H9 (cell line): ENCODE measurements around the gene TMC3. TPM values are rescaled to one million over a fixed set of nuclear protein-coding genes. Genes with fewer than 3 reads are reported as not detected.

Source experiments
- DNase-seq: peaks from one replicate; pipeline ENCODE4 v3.0.0-alpha.2; 2017
- H2AFZ ChIP-seq: one replicate; pipeline ENCODE4 v1.6.1; 2013; ENCODE audit warnings: mild to moderate bottlenecking, low read length, control low read depth, moderate library complexity
- H2AK5ac ChIP-seq: 2 replicates; pipeline ENCODE4 v1.6.1; 2013; ENCODE audit warnings: low read length, control low read depth, mixed read lengths; ENCODE audit not compliant: insufficient read length
- H2BK120ac ChIP-seq: one replicate; pipeline ENCODE4 v1.6.1; 2013; ENCODE audit warnings: low read depth, mild to moderate bottlenecking, low read length, control low read depth, inconsistent platforms; ENCODE audit not compliant: poor library complexity, severe bottlenecking
- H2BK12ac ChIP-seq: 2 replicates; pipeline ENCODE4 v1.6.1; 2013; ENCODE audit warnings: low read length, control low read depth, mixed read lengths, low read depth; ENCODE audit not compliant: insufficient read length
- H2BK15ac ChIP-seq: 2 replicates; pipeline ENCODE4 v1.6.1; 2013; ENCODE audit warnings: low read depth, low read length, control low read depth
- H2BK20ac ChIP-seq: one replicate; pipeline ENCODE4 v1.6.1; 2013; ENCODE audit warnings: low read depth, mild to moderate bottlenecking, low read length, control low read depth, inconsistent platforms; ENCODE audit not compliant: poor library complexity, severe bottlenecking
- H2BK5ac ChIP-seq: 2 replicates; pipeline ENCODE4 v1.6.1; 2013; ENCODE audit warnings: low read length, control low read depth, mixed read lengths; ENCODE audit not compliant: insufficient read length
- H3K14ac ChIP-seq: 2 replicates; pipeline ENCODE4 v1.6.1; 2013; ENCODE audit warnings: low read length, control low read depth; ENCODE audit not compliant: insufficient read depth
- H3K18ac ChIP-seq: 2 replicates; pipeline ENCODE4 v1.6.1; 2013; ENCODE audit warnings: low read depth, mild to moderate bottlenecking, mixed read lengths, low read length, control low read depth; ENCODE audit not compliant: insufficient read length
- H3K23ac ChIP-seq: 2 replicates; pipeline ENCODE4 v1.6.1; 2013; ENCODE audit warnings: low read length, control low read depth, mixed read lengths, low read depth; ENCODE audit not compliant: insufficient read length
- H3K23me2 ChIP-seq: 2 replicates; pipeline ENCODE4 v1.6.1; 2013; ENCODE audit warnings: low read depth, mild to moderate bottlenecking, mixed read lengths, low read length, control low read depth; ENCODE audit not compliant: insufficient read length, poor library complexity, severe bottlenecking
- H3K27ac ChIP-seq: 2 replicates; pipeline ENCODE4 v1.5.1; 2013; ENCODE audit warnings: low read length, control low read depth, mixed read lengths, low read depth; ENCODE audit not compliant: insufficient read length
- H3K27me3 ChIP-seq: 2 replicates; pipeline ENCODE4 v1.6.1; 2013; ENCODE audit warnings: low read length, control low read depth, inconsistent platforms; ENCODE audit not compliant: insufficient read depth
- H3K4ac ChIP-seq: 2 replicates; pipeline ENCODE4 v1.6.1; 2013; ENCODE audit warnings: low read depth, mild to moderate bottlenecking, control low read depth, inconsistent platforms, low read length, moderate library complexity
- H3K4me1 ChIP-seq: 2 replicates; pipeline ENCODE4 v1.6.1; 2013; ENCODE audit warnings: low read length, control low read depth, inconsistent platforms; ENCODE audit not compliant: insufficient read depth
- H3K4me2 ChIP-seq: 2 replicates; pipeline ENCODE4 v1.6.1; 2013; ENCODE audit warnings: low read length, control low read depth, mixed read lengths; ENCODE audit not compliant: insufficient read length, insufficient read depth
- H3K56ac ChIP-seq: 2 replicates; pipeline ENCODE4 v1.6.1; 2013; ENCODE audit warnings: low read depth, mild to moderate bottlenecking, mixed read lengths, low read length, control low read depth; ENCODE audit not compliant: insufficient read length
- H3K79me1 ChIP-seq: 2 replicates; pipeline ENCODE4 v1.6.1; 2013; ENCODE audit warnings: low read depth, mild to moderate bottlenecking, moderate library complexity, low read length, control low read depth, inconsistent platforms; ENCODE audit not compliant: insufficient read depth, poor library complexity, severe bottlenecking
- H3K79me2 ChIP-seq: 2 replicates; pipeline ENCODE4 v1.6.1; 2013; ENCODE audit warnings: low read length, control low read depth, inconsistent platforms; ENCODE audit not compliant: insufficient read depth
- H3K9ac ChIP-seq: 2 replicates; pipeline ENCODE4 v1.6.1; 2013; ENCODE audit warnings: low read length, control low read depth, mixed read lengths; ENCODE audit not compliant: insufficient read length; ENCODE audit errors: extremely low read depth
- H3K9me3 ChIP-seq: one replicate; pipeline ENCODE4 v1.6.1; 2013; ENCODE audit warnings: low read depth, low read length, inconsistent platforms; ENCODE audit not compliant: control insufficient read depth
- H3T11ph ChIP-seq: one replicate; pipeline ENCODE4 v1.6.1; 2013; ENCODE audit warnings: mild to moderate bottlenecking, low read length, control low read depth, inconsistent platforms
- H4K20me1 ChIP-seq: one replicate; pipeline ENCODE4 v1.6.1; 2013; ENCODE audit not compliant: control insufficient read depth, insufficient read length, insufficient read depth
- H4K5ac ChIP-seq: 2 replicates; pipeline ENCODE4 v1.6.1; 2013; ENCODE audit warnings: low read depth, mild to moderate bottlenecking, mixed read lengths, low read length, control low read depth; ENCODE audit not compliant: insufficient read length
- H4K8ac ChIP-seq: replicated peaks from 2 replicates; pipeline ENCODE4 v1.6.1; 2013; ENCODE audit warnings: low read length, control low read depth, mixed read lengths, low read depth; ENCODE audit not compliant: insufficient read length
- H4K91ac ChIP-seq: 2 replicates; pipeline ENCODE4 v1.6.1; 2013; ENCODE audit warnings: low read depth, mild to moderate bottlenecking, moderate library complexity, mixed read lengths, low read length, control low read depth; ENCODE audit not compliant: insufficient read length
- H3K27ac Mint-ChIP-seq, 3 experiments: 2 replicates in 2 of 3; 3 replicates in 1 of 3; pipeline ENCODE4 v1.8.0; 2020 to 2021; ENCODE audit warnings: mixed read lengths in 3 of 3, mild to moderate bottlenecking in 1 of 3, moderate library complexity in 1 of 3
- H3K27me3 Mint-ChIP-seq: 2 replicates; pipeline ENCODE4 v1.8.0; 2021; ENCODE audit warnings: low read depth, mild to moderate bottlenecking, moderate library complexity, mixed read lengths
- H3K36me3 Mint-ChIP-seq, 3 experiments: 2 replicates in 2 of 3; 3 replicates in 1 of 3; pipeline ENCODE4 v1.8.0; 2020 to 2021; ENCODE audit warnings: low read depth in 3 of 3, mixed read lengths in 3 of 3; ENCODE audit not compliant: insufficient read depth in 1 of 3
- H3K4me1 Mint-ChIP-seq, 2 experiments: 2 replicates each; pipeline ENCODE4 v1.8.0; 2020; ENCODE audit warnings: mixed read lengths in 2 of 2
- H3K4me3 Mint-ChIP-seq, 2 experiments: 2 replicates in 1 of 2; 3 replicates in 1 of 2; pipeline ENCODE4 v1.8.0; 2020 to 2021; ENCODE audit warnings: mild to moderate bottlenecking in 2 of 2, mixed read lengths in 2 of 2, moderate library complexity in 1 of 2
- H3K9me3 Mint-ChIP-seq, 2 experiments: 2 replicates in 1 of 2; 3 replicates in 1 of 2; pipeline ENCODE4 v1.8.0; 2020; ENCODE audit warnings: mild to moderate bottlenecking in 2 of 2, mixed read lengths in 2 of 2, moderate library complexity in 1 of 2
- CTCF ChIP-seq: fragments of 200-600 bp; sonication (generic); conservative IDR thresholded peaks from 3 replicates; pipeline ENCODE4 v1.8.0; 2021; ENCODE audit warnings: antibody characterized with exemption, mild to moderate bottlenecking
- WGBS: extraction: QIAGEN DNeasy Blood & Tissue Kit; methylation state at CpG from one replicate; pipeline ENCODE4 v1.1.7; 2013; ENCODE audit warnings: missing lambda C conversion rate, low lambda C conversion rate, mixed read lengths; ENCODE audit not compliant: insufficient read length; ENCODE audit errors: extremely low coverage; 5-methylcytosine and 5-hydroxymethylcytosine counted together
- long read RNA-seq: library from polyadenylated mRNA; unstranded; transcript quantifications from one replicate; pipeline ENCODE4 v2.0.0, GENCODE V29; 2020
- total RNA-seq: library from RNA; stranded (reverse); gene quantifications from 2 replicates; pipeline ENCODE4 v1.2.1, GENCODE V29; 2021

The TMC3 gene
- not detected in 2 replicates for total RNA-seq
- long read RNA-seq: 0 reads

- no peaks in the 10 kb centered on the region for H3K4me1 ChIP-seq
- no peak within 1 kb of the TSS for H3K27ac ChIP-seq
- H3K23ac ChIP-seq: no peak within 1 kb of the TSS
- no peaks in the 10 kb centered on the region for H3K23me2 ChIP-seq
- no peak within 1 kb of the TSS for H2AK5ac ChIP-seq
- no peaks in the 10 kb centered on the region for H3K79me2 ChIP-seq
- no peak within 1 kb of the TSS for H4K8ac ChIP-seq
- H4K91ac ChIP-seq: no peak within 1 kb of the TSS
- H3T11ph ChIP-seq: no peak within 1 kb of the TSS
- no peak within 1 kb of the TSS for H3K56ac ChIP-seq
- H3K9me3 Mint-ChIP-seq: no peaks in the 10 kb centered on the region
- H2BK120ac ChIP-seq: no peak within 1 kb of the TSS
- H2AFZ ChIP-seq: no peak within 1 kb of the TSS
- H2BK5ac ChIP-seq: no peak within 1 kb of the TSS
- no peak within 1 kb of the TSS for H2BK20ac ChIP-seq
- no peak within 1 kb of the TSS for H3K4me3 Mint-ChIP-seq
- H3K14ac ChIP-seq: no peak within 1 kb of the TSS
- no peak within 1 kb of the TSS for H3K27ac Mint-ChIP-seq
- no peak for TF ChIP-seq CTCF
- H3K4me2 ChIP-seq: no peak within 1 kb of the TSS
- H2BK12ac ChIP-seq: no peak within 1 kb of the TSS
- H3K4ac ChIP-seq: no peak within 1 kb of the TSS
- no peaks in the 10 kb centered on the region; a peak in 1 of 4 replicates for H3K4me1 Mint-ChIP-seq
- H3K9me3 ChIP-seq: no peaks in the 10 kb centered on the region
- H3K27me3 Mint-ChIP-seq: no peaks in the 10 kb centered on the region; the same call in 1 of the 2 replicates
- H4K20me1 ChIP-seq: no peaks in the 10 kb centered on the region
- no peaks in the 10 kb centered on the region for H3K79me1 ChIP-seq
- WGBS: no CpG with 5 or more reads among the region's 11 CpGs
- no peak for DNase-seq
- no peak within 1 kb of the TSS for H3K18ac ChIP-seq
- no peak within 1 kb of the TSS for H4K5ac ChIP-seq
- no peaks in the 10 kb centered on the region for H3K36me3 Mint-ChIP-seq
- no peak within 1 kb of the TSS for H3K9ac ChIP-seq
- H3K27me3 ChIP-seq: no peaks in the 10 kb centered on the region; the same call in 1 of the 2 replicates
- H2BK15ac ChIP-seq: no peak within 1 kb of the TSS
Observed at GRCh38 chr15:81373775-81374395, at the start of gene TMC3. Gene TMC3, minus strand, starts transcription at chr15:81374213. Its CDS starts 136 bp downstream, at chr15:81374077.
